B cell (primary cell): ENCODE measurements around the gene ADCY3. TPM values are rescaled to one million over a fixed set of nuclear protein-coding genes. Genes with fewer than 3 reads are reported as not detected.

ENCODE experiments used
- ATAC-seq: fragments of 200-7000 bp; cut with Tn5 transposase; one replicate; pipeline ENCODE4 v1.10.0; 2021; ENCODE audit warnings: low read depth, mild to moderate bottlenecking, moderate number of reproducible peaks, moderate library complexity
- CTCF ChIA-PET: fragments of 350-600 bp; sonication (Branson Sonifier 250); formaldehyde crosslinking; loops from one replicate; lab custom pipeline; 2021; ENCODE audit warnings: antibody characterized with exemption, inconsistent platforms; lab: Charles Lee
- POLR2A ChIA-PET: fragments of 350-600 bp; sonication (Branson Sonifier 250); formaldehyde crosslinking; loops from one replicate; lab custom pipeline; 2021; ENCODE audit warnings: antibody characterized with exemption; lab: Charles Lee
- DNase-seq: peaks from one replicate; pipeline ENCODE4 v3.0.0; 2013
- H2AFZ ChIP-seq: 2 replicates; pipeline ENCODE4 v1.6.1; 2012; ENCODE audit warnings: mild to moderate bottlenecking, low read depth, low read length; ENCODE audit not compliant: insufficient read depth, poor library complexity, severe bottlenecking
- H3K27ac ChIP-seq, 2 donors: 1 replicate in 1 of 2; 2 replicates in 1 of 2; pipeline ENCODE4 v1.5.1; 2012 to 2013; ENCODE audit warnings: low read length in 2 of 2, mild to moderate bottlenecking in 2 of 2, moderate library complexity in 1 of 2
- H3K27me3 ChIP-seq, 4 experiments: fragments of 200-600 bp in 1 of 4; sonication (generic) in 1 of 4; replicated peaks in 1 of 4; 1 replicate in 2 of 4; 2 replicates in 2 of 4; pipeline versions ENCODE4 v1.6.1 to v1.7.0; 2013 to 2016; ENCODE audit warnings: low read length in 3 of 4, mild to moderate bottlenecking in 2 of 4, mixed read lengths in 1 of 4, moderate library complexity in 1 of 4; ENCODE audit not compliant: insufficient read depth in 4 of 4, control insufficient read depth in 3 of 4; ENCODE audit errors: control extremely low read depth in 1 of 4
- H3K36me3 ChIP-seq, 2 experiments: replicated peaks in 1 of 2; 1 replicate in 1 of 2; 2 replicates in 1 of 2; pipeline versions ENCODE4 v1.6.1 to v1.7.1; 2013; ENCODE audit warnings: low read length in 1 of 2; ENCODE audit not compliant: insufficient read depth in 2 of 2, control insufficient read depth in 1 of 2; ENCODE audit errors: control extremely low read depth in 1 of 2, extremely low read depth in 1 of 2
- H3K4me1 ChIP-seq, 2 donors: fragments of 200-600 bp in 1 of 2; sonication (generic) in 1 of 2; 1 replicate in 1 of 2; 2 replicates in 1 of 2; pipeline versions ENCODE4 v1.5.1 to v1.6.1; 2013 to 2017; ENCODE audit warnings: low read length in 2 of 2; ENCODE audit not compliant: control insufficient read depth in 2 of 2, insufficient read depth in 2 of 2
- H3K4me2 ChIP-seq: replicated peaks from 2 replicates; pipeline ENCODE3; 2012; ENCODE audit warnings: mild to moderate bottlenecking, low read depth, low read length; ENCODE audit not compliant: poor library complexity, severe bottlenecking
- H3K4me3 ChIP-seq, 5 experiments: fragments of 200-600 bp in 1 of 5; sonication (generic) in 1 of 5; 1 replicate in 3 of 5; 2 replicates in 2 of 5; pipeline versions ENCODE4 v1.5.1 to v1.7.0; 2011 to 2016; ENCODE audit warnings: low read length in 4 of 5, mild to moderate bottlenecking in 4 of 5, low read depth in 2 of 5, control low read depth in 1 of 5, moderate library complexity in 1 of 5; ENCODE audit not compliant: insufficient read depth in 1 of 5; ENCODE audit errors: control extremely low read depth in 1 of 5, extremely low read depth in 1 of 5
- H3K79me2 ChIP-seq: fragments of 200-600 bp; sonication (generic); one replicate; pipeline ENCODE4 v1.6.0; 2016; ENCODE audit warnings: low read length; ENCODE audit not compliant: control insufficient read depth, insufficient read depth
- H3K9ac ChIP-seq: fragments of 200-600 bp; sonication (generic); 2 replicates; pipeline ENCODE4 v1.6.1; 2017; ENCODE audit warnings: mild to moderate bottlenecking, low read length, moderate library complexity
- H3K9me3 ChIP-seq, 3 donors: one replicate each; pipeline versions ENCODE4 v1.6.1 to v1.7.1; 2013; ENCODE audit warnings: low read length in 2 of 3; ENCODE audit not compliant: control insufficient read depth in 2 of 3, insufficient read depth in 1 of 3; ENCODE audit errors: control extremely low read depth in 1 of 3
- H4K20me1 ChIP-seq: 2 replicates; pipeline ENCODE4 v1.6.0; 2012; ENCODE audit warnings: mild to moderate bottlenecking, low read length; ENCODE audit not compliant: insufficient read depth, control insufficient read depth, poor library complexity, severe bottlenecking
- H3K27ac Mint-ChIP-seq: one replicate; pipeline ENCODE4 v1.8.0; 2021; ENCODE audit warnings: mixed read lengths
- H3K27me3 Mint-ChIP-seq: one replicate; pipeline ENCODE4 v1.8.0; 2021; ENCODE audit warnings: mixed read lengths
- H3K4me1 Mint-ChIP-seq: one replicate; pipeline ENCODE4 v1.8.0; 2021; ENCODE audit warnings: mixed read lengths
- H3K4me3 Mint-ChIP-seq: one replicate; pipeline ENCODE4 v1.8.0; 2021; ENCODE audit warnings: mixed read lengths
- H3K9me3 Mint-ChIP-seq: one replicate; pipeline ENCODE4 v1.8.0; 2022; ENCODE audit warnings: mixed read lengths; ENCODE audit not compliant: insufficient read depth
- EZH2 ChIP-seq: IDR thresholded peaks from 2 replicates; pipeline ENCODE4 v1.6.1; 2012; ENCODE audit warnings: borderline replicate concordance, low read depth, mild to moderate bottlenecking, moderate library complexity, low read length; ENCODE audit not compliant: insufficient read depth, poor library complexity, severe bottlenecking
- WGBS: methylation state at CpG from one replicate; pipeline ENCODE4 v1.1.5; 2013; ENCODE audit warnings: missing lambda C conversion rate; ENCODE audit not compliant: insufficient coverage; 5-methylcytosine and 5-hydroxymethylcytosine counted together
- intact Hi-C: fragments of 100-400 bp; cut with micrococcal nuclease; formaldehyde crosslinking; loops from one replicate; pipeline ENCODE4 v1.10.0; 2022
- polyA plus RNA-seq: library from polyadenylated mRNA; depleted of rRNA; stranded (reverse); fragments of >200 nt; gene quantifications from 2 replicates; pipeline ENCODE4 v1.2.3, GENCODE V29; 2012
- total RNA-seq, 2 donors: library from RNA; stranded (reverse); fragments of 120-200 nt in 1 of 2; gene quantifications; 1 replicate in 1 of 2; 2 replicates in 1 of 2; pipeline versions ENCODE4 v1.2.3 to v1.2.4, GENCODE V29; 2013 to 2022
- TF ChIP-seq, protein P1 (sequence below): fragments of 200-600 bp; IDR thresholded peaks from one replicate; pipeline ENCODE4 v1.8.0; 2022; ENCODE audit warnings: antibody characterized with exemption, mild to moderate bottlenecking

Gene ADCY3
- total and polyA plus RNA-seq, 2 donors (not counting 1 experiment from before 2014, with no cell fraction given): 48.4 to 73.0 TPM

DNA sequence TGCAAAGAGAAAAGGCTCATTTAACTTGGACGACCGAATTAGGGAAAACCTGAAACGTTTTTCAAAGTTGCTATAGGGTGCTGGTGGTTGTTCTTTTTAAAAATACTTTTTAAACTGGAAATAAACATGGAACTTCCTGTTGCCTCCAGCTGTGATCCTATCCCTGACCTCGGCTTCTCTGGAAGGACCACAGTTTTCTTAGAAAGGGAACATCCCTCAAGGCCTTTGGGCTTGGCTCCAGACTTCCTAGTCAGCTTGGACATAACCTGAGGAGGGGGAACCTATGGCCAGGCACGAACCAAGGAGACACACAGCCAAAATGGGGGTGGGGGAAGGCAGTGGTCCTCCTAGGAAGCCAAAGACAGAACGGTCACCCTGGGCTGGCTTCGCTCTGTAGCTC is 69.1 kb downstream of the ADCY3 start:
- Histone ChIP-seq H2AFZ (no peak overlapping the region), H3K9ac (no peak overlapping the region), H3K27ac (no peak overlapping the region), H3K9me3 (peaks cover 0 to 34% (median 4%) of the 10 kb centered on the region in 3 donors), H3K4me3 (no peak overlapping the region), H3K4me1 (no peaks in the 10 kb centered on the region), H3K36me3 (peaks cover 2 to 9% of the 10 kb centered on the region in 2 experiments), H3K4me2 (no peak overlapping the region), H3K79me2 (no peaks in the 10 kb centered on the region), H4K20me1 (no peaks in the 10 kb centered on the region), H3K27me3 (no peaks in the 10 kb centered on the region)
- WGBS: 100% methylated on average over 4 of the region's 7 CpGs
- peaks cover 5% of the 10 kb centered on the region for H3K9me3 Mint-ChIP-seq
- H3K4me3 Mint-ChIP-seq: no peak overlapping the region
- H3K4me1 Mint-ChIP-seq: no peaks in the 10 kb centered on the region
- H3K27me3 Mint-ChIP-seq: no peaks in the 10 kb centered on the region
- H3K27ac Mint-ChIP-seq: no peak overlapping the region
- DNase-seq (no peak), ATAC-seq (no peak)
- ChIA-PET CTCF (no interaction called here), POLR2A (interaction anchor here (0.6 kb wide), 1 partner anchor 12 kb away, joined by 3 read pairs; no protein-coding TSS in a partner anchor)
- TF ChIP-seq EZH2: no peak
- TF ChIP-seq, protein P1, sequence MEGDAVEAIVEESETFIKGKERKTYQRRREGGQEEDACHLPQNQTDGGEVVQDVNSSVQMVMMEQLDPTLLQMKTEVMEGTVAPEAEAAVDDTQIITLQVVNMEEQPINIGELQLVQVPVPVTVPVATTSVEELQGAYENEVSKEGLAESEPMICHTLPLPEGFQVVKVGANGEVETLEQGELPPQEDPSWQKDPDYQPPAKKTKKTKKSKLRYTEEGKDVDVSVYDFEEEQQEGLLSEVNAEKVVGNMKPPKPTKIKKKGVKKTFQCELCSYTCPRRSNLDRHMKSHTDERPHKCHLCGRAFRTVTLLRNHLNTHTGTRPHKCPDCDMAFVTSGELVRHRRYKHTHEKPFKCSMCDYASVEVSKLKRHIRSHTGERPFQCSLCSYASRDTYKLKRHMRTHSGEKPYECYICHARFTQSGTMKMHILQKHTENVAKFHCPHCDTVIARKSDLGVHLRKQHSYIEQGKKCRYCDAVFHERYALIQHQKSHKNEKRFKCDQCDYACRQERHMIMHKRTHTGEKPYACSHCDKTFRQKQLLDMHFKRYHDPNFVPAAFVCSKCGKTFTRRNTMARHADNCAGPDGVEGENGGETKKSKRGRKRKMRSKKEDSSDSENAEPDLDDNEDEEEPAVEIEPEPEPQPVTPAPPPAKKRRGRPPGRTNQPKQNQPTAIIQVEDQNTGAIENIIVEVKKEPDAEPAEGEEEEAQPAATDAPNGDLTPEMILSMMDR: no peak
- intact Hi-C loops: no loop called here

DNA sequence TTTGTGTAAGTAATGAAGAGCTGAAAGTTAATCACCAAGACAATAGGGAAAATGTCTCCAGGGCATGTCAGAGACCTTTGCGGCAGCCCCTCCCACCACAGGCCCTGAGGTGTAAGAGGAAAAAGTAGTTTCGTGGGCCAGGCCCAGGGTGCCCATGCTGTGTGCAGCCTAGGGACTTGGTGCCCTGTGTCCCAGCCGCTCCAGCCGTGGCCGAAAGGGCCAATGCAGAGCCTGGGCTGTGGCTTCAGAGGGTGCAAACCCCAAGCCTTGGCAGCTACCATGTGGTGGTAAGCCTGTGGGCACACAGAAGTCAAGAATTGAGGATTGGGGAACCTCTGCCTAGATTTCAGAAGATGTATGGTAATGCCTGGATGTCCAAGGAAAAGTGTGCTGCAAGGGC is 74.3 kb downstream of the ADCY3 start:
- Histone ChIP-seq H3K9me3 (peaks cover 0 to 34% (median 4%) of the 10 kb centered on the region in 3 donors), H3K27me3 (no peaks in the 10 kb centered on the region), H4K20me1 (no peaks in the 10 kb centered on the region), H3K79me2 (no peaks in the 10 kb centered on the region), H3K4me2 (no peak overlapping the region), H3K36me3 (peaks cover 2% of the 10 kb centered on the region in 2 experiments), H2AFZ (no peak overlapping the region), H3K4me1 (no peaks in the 10 kb centered on the region), H3K9ac (no peak overlapping the region), H3K27ac (no peak overlapping the region), H3K4me3 (no peak overlapping the region)
- intact Hi-C loops: no loop called here
- Mint-ChIP-seq H3K4me3 (no peak overlapping the region), H3K9me3 (peaks cover 5% of the 10 kb centered on the region), H3K4me1 (no peaks in the 10 kb centered on the region), H3K27ac (no peak overlapping the region), H3K27me3 (no peaks in the 10 kb centered on the region)
- POLR2A ChIA-PET: no interaction called here
- CTCF ChIA-PET: interaction anchor here (1.2 kb wide), 1 partner anchor 18 kb away, joined by 3 read pairs; no protein-coding TSS in a partner anchor
- TF ChIP-seq EZH2: no peak
- TF ChIP-seq, protein P1: no peak
- DNase-seq (no peak), ATAC-seq (no peak)
- 98% methylated on average over 5 of the region's 5 CpGs for WGBS
